Esophagus muscularis mucosa (tissue), 4 donors: ENCODE results near the gene RNASE1. TPM values are rescaled to one million over a fixed set of nuclear protein-coding genes. Genes with fewer than 3 reads are reported as not detected.

ENCODE experiments used
- DNase-seq: peaks from one replicate; pipeline ENCODE4 v3.0.0-alpha.2; 2017; ENCODE audit errors: extremely low spot score
- H3K27ac ChIP-seq, 4 donors: fragments of 200-600 bp; sonication (generic); replicated peaks in 1 of 4; 1 replicate in 3 of 4; 2 replicates in 1 of 4; pipeline ENCODE4 v1.5.1; 2016 to 2019; ENCODE audit warnings: mild to moderate bottlenecking in 1 of 4
- H3K27me3 ChIP-seq, 4 donors: fragments of 200-600 bp; sonication (generic); one replicate each; pipeline versions ENCODE4 v1.5.1 to v1.6.0; 2016 to 2019
- H3K36me3 ChIP-seq, 4 donors: fragments of 200-600 bp; sonication (generic); one replicate each; pipeline ENCODE4 v1.5.1; 2016 to 2019
- H3K4me1 ChIP-seq, 4 donors: fragments of 200-600 bp; sonication (generic); one replicate each; pipeline ENCODE4 v1.5.1; 2016 to 2019
- H3K4me3 ChIP-seq, 4 donors: fragments of 200-600 bp; sonication (generic); 1 replicate in 2 of 4; 2 replicates in 2 of 4; pipeline ENCODE4 v1.5.1; 2016 to 2019; ENCODE audit warnings: mild to moderate bottlenecking in 4 of 4, moderate library complexity in 1 of 4
- H3K9me3 ChIP-seq, 4 donors: fragments of 200-600 bp; sonication (generic); 1 replicate in 3 of 4; 2 replicates in 1 of 4; pipeline ENCODE4 v1.5.1; 2016 to 2019
- EP300 ChIP-seq: sonication (generic); formaldehyde crosslinking; IDR thresholded peaks from one replicate; pipeline ENCODE4 v1.6.1; 2017; ENCODE audit warnings: antibody characterized with exemption
- POLR2A ChIP-seq: fragments of 450-650 bp; IDR thresholded peaks from one replicate; pipeline ENCODE4 v1.6.1; 2017; ENCODE audit warnings: antibody characterized with exemption, moderate library complexity, mild to moderate bottlenecking, low read depth
- POLR2AphosphoS5 ChIP-seq, 2 donors: sonication (generic); formaldehyde crosslinking; IDR thresholded peaks; one replicate each; pipeline ENCODE4 v1.6.1; 2017; ENCODE audit warnings: antibody characterized with exemption in 2 of 2
- WGBS: methylation state at CpG from one replicate; pipeline ENCODE4 v1.1.5; 2018; 5-methylcytosine and 5-hydroxymethylcytosine counted together
- intact Hi-C: fragments of 100-400 bp; cut with DNase I; formaldehyde crosslinking; loops from one replicate; pipeline ENCODE4 v1.15.1; 2023
- total RNA-seq, 4 donors: library from RNA; depleted of rRNA; stranded (reverse); fragments of >200 nt; gene quantifications; one replicate each; pipeline versions ENCODE4 v1.1.0 to v1.2.1, GENCODE V29; 2016
- TF ChIP-seq, protein P1 (sequence below), 3 experiments: fragments of 200-600 bp in 2 of 3; fragments of 450-650 bp in 1 of 3; sonication (generic) in 2 of 3; IDR thresholded peaks; one replicate each; pipeline ENCODE4 v1.5.1; 2017 to 2019; ENCODE audit warnings: antibody characterized with exemption in 3 of 3, mild to moderate bottlenecking in 2 of 3, moderate library complexity in 1 of 3

Gene RNASE1
- total RNA-seq, 4 donors from 2014 or later = 270 to 766 (median 341) TPM

DNA sequence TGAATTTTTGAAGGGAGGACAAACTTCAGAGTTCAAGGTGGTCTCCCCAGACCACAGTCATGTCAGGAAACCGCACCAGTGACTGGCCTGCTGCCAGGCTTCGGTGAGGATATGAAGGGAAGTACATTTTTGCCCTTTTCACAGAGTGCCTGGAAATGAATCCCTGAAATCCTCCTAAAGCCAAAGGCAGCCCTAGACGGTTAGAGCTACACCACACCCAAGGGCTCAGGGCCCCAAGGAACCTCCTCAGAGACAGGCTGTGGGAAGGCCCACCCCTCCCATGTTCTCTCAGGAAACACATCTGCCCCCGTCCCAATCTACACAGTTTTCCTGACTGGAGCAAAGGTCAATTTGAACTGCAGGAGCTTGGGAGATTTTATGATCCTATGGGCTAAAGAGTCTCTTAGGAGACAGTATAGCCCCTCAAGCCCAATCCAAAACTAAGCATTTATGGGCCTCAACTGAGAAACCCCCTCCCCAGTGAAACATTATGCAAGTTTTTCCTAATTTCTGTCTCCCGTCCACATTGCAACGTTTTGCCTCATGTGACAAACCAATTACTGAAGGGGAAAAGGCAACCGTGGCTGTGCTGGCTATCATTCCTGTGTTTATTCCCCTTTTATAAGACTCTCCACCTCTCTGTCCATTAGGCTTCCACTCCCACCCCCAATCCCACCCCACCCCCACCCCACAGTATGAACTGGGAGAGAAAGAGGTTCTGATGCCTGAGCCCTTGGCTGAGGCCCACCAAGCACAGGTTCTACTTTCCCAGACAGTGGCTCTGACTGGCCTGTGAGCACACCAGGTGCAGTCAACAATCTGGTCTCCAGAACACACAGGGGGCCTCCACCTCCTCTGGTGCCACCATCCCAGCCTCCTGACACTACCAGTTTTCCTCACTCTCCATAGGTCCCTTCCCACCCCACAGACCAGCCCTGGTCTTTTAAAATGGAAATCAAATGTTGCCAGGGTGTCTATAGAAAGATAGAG, 9.6 kb upstream of the RNASE1 start:
- H3K27me3 ChIP-seq = no peaks in the 10 kb centered on the region
- WGBS = 36% methylated on average over 7 of the region's 7 CpGs
- H3K36me3 ChIP-seq = no peaks in the 10 kb centered on the region
- H3K9me3 ChIP-seq = no peaks in the 10 kb centered on the region
- H3K27ac ChIP-seq = no peak overlapping the region
- intact Hi-C loops = no loop called here
- H3K4me1 ChIP-seq = no peaks in the 10 kb centered on the region
- no peak overlapping the region for H3K4me3 ChIP-seq
- no peak for TF ChIP-seq POLR2A
- TF ChIP-seq POLR2AphosphoS5 (IDR thresholded peaks at IDR 0.05) = no peak
- TF ChIP-seq, protein P1, sequence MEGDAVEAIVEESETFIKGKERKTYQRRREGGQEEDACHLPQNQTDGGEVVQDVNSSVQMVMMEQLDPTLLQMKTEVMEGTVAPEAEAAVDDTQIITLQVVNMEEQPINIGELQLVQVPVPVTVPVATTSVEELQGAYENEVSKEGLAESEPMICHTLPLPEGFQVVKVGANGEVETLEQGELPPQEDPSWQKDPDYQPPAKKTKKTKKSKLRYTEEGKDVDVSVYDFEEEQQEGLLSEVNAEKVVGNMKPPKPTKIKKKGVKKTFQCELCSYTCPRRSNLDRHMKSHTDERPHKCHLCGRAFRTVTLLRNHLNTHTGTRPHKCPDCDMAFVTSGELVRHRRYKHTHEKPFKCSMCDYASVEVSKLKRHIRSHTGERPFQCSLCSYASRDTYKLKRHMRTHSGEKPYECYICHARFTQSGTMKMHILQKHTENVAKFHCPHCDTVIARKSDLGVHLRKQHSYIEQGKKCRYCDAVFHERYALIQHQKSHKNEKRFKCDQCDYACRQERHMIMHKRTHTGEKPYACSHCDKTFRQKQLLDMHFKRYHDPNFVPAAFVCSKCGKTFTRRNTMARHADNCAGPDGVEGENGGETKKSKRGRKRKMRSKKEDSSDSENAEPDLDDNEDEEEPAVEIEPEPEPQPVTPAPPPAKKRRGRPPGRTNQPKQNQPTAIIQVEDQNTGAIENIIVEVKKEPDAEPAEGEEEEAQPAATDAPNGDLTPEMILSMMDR (IDR thresholded peaks at IDR 0.05) = no peak
- TF ChIP-seq EP300 = no peak
- no peak for DNase-seq

DNA sequence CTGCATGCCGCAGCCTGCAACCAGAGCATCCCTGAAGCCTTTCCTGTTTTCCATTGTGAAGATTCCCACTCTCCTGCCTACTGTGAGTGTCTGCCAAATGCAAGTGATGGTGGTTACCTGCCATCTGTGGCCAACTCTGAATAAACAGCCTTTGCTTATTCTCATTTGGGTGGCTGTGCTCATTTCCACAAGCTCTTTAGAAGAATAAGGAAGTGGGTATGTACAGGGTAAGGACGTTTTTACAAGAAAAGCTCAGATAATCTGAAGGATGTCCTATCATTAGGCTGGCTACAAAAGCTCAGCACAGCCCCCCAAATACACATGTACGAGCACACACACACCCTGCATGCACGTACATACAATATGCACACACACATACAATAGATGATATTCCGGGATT, 7.3 kb upstream of the RNASE1 start:
- 63% methylated on average over 5 of the region's 5 CpGs for WGBS
- peaks cover 0 to 9% (median 0%) of the 10 kb centered on the region in 4 donors for H3K27me3 ChIP-seq
- no peak for DNase-seq
- H3K27ac ChIP-seq = no peak overlapping the region
- intact Hi-C loops = no loop called here
- H3K36me3 ChIP-seq = no peaks in the 10 kb centered on the region
- no peaks in the 10 kb centered on the region for H3K4me1 ChIP-seq
- no peaks in the 10 kb centered on the region for H3K9me3 ChIP-seq
- no peak overlapping the region for H3K4me3 ChIP-seq
- TF ChIP-seq POLR2AphosphoS5 (IDR thresholded peaks at IDR 0.05) = no peak
- TF ChIP-seq, protein P1 (IDR thresholded peaks at IDR 0.05) = no peak
- TF ChIP-seq POLR2A = no peak
- no peak for TF ChIP-seq EP300

DNA sequence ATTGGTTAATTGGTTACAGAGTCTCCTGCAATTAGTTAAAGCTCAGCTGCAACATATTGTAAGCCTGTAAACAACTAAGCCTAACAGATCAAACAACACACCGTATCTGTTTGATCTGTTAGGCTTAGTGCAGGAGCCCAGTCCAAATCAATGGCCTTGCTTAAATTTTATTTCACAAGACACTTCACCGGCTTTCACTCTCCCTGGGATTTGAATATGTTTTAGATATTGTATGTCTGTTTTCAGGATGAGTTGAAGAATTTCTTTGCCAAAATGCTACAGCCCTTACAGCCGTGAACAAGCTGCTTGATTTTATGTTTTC, 5.5 kb upstream of the RNASE1 start:
- H3K4me1 ChIP-seq = peaks cover 0 to 2% (median under 1%) of the 10 kb centered on the region in 4 donors
- H3K27ac ChIP-seq = no peak overlapping the region
- intact Hi-C loops = no loop called here
- no peaks in the 10 kb centered on the region for H3K9me3 ChIP-seq
- no peak overlapping the region for H3K4me3 ChIP-seq
- 77% methylated on average over 3 of the region's 3 CpGs for WGBS
- H3K36me3 ChIP-seq = no peaks in the 10 kb centered on the region
- peaks cover 0 to 9% (median 0%) of the 10 kb centered on the region in 4 donors for H3K27me3 ChIP-seq
- no peak for DNase-seq
- TF ChIP-seq EP300 (no peak), POLR2AphosphoS5 (IDR thresholded peaks at IDR 0.05) (no peak), POLR2A (no peak)
- TF ChIP-seq, protein P1 (IDR thresholded peaks at IDR 0.05) = no peak

DNA sequence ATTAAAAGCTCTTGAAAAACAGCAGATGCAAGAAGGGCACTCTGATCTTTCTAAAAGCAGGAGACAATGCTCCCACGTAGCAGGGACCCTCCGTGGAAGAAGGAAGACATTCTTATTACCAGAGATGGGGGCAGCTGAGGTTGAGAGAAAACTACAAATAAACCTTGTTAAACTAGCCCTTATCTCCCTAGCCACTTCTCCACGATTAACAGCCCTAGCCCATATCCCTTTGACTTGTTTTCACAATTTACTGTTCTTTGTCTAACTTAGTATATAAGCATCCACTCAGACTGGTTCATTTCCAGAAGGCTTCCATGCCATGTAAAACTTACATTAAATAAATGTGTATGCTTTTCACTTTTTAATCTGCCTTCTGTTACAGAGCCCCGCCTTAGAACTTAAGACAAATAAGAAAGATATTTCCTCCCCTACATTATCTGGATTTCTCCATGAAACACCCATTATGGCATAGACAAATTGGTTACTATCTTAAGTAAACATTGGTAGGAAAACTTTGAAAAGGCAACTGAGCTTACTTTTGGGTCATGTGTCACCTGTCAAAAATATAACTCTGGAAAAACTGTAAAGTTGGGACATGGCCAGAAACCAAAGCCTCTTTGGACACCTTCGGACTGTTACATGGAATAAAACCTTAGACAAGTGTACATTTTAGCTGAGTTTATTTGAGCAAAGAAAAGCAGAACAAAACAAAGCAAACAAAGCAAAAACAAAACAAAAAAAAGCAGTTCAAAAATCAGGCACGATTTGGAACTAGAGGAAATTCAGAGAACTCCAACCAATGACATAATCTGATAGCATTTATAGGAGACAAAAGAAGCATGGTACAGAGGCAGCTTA, 4.9 kb upstream of the RNASE1 start:
- peaks cover 0 to 3% (median 1%) of the 10 kb centered on the region in 4 donors for H3K4me1 ChIP-seq
- no peak overlapping the region for H3K27ac ChIP-seq
- TF ChIP-seq, protein P1 (IDR thresholded peaks at IDR 0.05) = no peak
- no peak for TF ChIP-seq POLR2AphosphoS5 (IDR thresholded peaks at IDR 0.05)
- no peak for TF ChIP-seq POLR2A
- TF ChIP-seq EP300 = no peak
- no peak overlapping the region for H3K4me3 ChIP-seq
- no peaks in the 10 kb centered on the region for H3K36me3 ChIP-seq
- H3K9me3 ChIP-seq = no peaks in the 10 kb centered on the region
- 48% methylated on average over 6 of the region's 6 CpGs for WGBS
- peaks cover 0 to 9% (median 0%) of the 10 kb centered on the region in 4 donors for H3K27me3 ChIP-seq
- intact Hi-C loops = no loop called here
- no peak for DNase-seq
